ENCODE measurements around the gene COL7A1.
"Not testable (repeated sequence)": the region's sequence is repeated elsewhere in the genome, so short reads cannot be mapped to it uniquely, and the experiment has no call there.

Gene COL7A1

GRCh38 chr3:48552111-48552951 is 42.8 kb downstream of the COL7A1 start:
- intact Hi-C loops (cut with DNase I) = no loop called here
- DNase-seq = no peak

DNA sequence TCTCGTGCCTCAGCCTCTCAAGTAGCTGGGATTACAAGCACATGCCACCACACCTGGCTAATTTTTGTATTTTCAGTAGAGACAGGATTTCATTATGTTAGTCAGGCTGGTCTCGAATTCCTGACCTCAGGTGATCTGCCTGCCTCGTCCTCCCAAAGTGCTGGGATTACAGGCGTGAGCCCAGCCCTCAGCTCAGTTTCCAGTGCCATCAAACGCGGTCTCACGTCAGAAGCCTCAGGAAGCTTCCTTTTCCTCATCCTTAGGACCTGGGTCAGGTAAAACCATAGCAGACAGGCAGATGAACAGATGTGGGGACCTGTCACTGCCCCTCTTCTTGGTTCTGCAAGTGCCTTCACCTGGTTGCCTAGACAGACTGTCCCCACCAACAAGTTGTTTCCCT is 43.5 kb downstream of the COL7A1 start:
- intact Hi-C loops (cut with DNase I); DNase-seq: not testable (repeated sequence)

DNA sequence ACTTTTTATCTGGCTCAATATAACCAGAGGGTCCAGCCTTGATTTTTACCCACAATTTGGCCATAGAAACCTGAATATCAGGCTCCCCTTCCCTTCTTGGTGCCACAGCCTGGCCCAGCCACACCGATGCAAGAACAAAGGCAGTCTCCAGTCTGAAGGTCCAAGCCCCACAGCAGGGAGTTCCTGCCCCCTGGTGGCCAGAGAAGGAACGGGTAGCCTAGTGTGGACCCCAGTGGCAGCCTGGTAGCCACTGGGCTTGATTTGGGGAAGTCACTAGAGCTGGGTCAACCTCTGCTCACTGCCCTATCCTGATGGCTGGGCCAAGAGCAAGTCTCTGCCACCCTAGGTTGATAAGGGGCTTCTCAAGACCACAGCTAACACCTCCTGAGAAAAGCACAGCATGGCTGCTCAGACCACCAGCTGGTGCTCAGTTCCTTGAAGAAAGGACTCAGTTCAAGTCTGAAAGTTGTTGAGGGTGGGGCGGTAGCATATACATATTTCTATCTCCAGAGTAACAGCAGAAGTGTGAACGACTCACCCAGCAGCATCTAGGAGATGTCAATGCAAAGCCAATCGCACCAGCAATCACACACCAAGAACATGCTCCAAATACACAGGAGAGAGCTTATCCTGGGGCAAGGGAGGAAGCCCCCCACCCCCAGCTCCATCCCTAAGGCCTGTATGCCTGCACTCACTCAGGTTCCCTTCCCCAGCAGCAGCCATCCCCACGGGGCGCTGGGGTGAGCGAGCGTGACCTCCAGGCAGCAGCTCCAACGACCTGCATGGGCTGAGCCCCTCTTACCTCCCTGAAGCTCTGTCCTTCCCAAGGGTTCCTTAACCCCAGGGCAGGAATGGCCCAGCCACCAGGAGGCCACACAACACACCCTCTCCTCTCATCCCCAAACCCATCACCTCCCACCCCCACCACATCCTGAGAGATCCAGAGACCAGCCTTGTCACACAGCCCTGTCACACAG is 46.1 kb downstream of the COL7A1 start:
- intact Hi-C loops (cut with DNase I) = loop anchor here (1.0 kb wide), 1 partner anchor 84 kb away; no protein-coding TSS in a partner anchor

GRCh38 chr3:48548126-48548525 is 47.0 kb downstream of the COL7A1 start:
- intact Hi-C loops (cut with DNase I) = loop anchor here (1.0 kb wide), 1 partner anchor 83 kb away; no protein-coding TSS in a partner anchor
- DNase-seq = no peak

More for the DNA sequence above, 46.1 kb downstream of the COL7A1 start:
- peak; percentile 71 to 98 (median 92) for DNase-seq

GRCh38 chr3:48546203-48546829 is 48.8 kb downstream of the COL7A1 start:
- peak in 1 of 10 donors; percentile 54 for DNase-seq
- intact Hi-C loops (cut with DNase I) = no loop called here

- no peak for DNase-seq
- intact Hi-C loops (cut with DNase I) = no loop called here
These were observed 51.0 kb downstream of the COL7A1 start for GRCh38 chr3:48544141-48544540.

GRCh38 chr3:48543271-48543866 is 51.8 kb downstream of the COL7A1 start:
- intact Hi-C loops (cut with DNase I) = no loop called here
- DNase-seq = no peak

- intact Hi-C loops (cut with DNase I) = no loop called here
- peak in 1 of 10 donors; percentile 74 for DNase-seq
These were observed 56.7 kb downstream of the COL7A1 start for GRCh38 chr3:48538451-48538850.

GRCh38 chr3:48536785-48537184 is 58.3 kb downstream of the COL7A1 start:
- no peak for DNase-seq
- intact Hi-C loops (cut with DNase I) = no loop called here

- DNase-seq = peak in 1 of 10 donors; percentile 48
- intact Hi-C loops (cut with DNase I) = no loop called here
These were observed 59.0 kb downstream of the COL7A1 start for GRCh38 chr3:48536116-48536515.

- DNase-seq = no peak
- intact Hi-C loops (cut with DNase I) = no loop called here
These were observed 59.6 kb downstream of the COL7A1 start for GRCh38 chr3:48535578-48535977.

DNA sequence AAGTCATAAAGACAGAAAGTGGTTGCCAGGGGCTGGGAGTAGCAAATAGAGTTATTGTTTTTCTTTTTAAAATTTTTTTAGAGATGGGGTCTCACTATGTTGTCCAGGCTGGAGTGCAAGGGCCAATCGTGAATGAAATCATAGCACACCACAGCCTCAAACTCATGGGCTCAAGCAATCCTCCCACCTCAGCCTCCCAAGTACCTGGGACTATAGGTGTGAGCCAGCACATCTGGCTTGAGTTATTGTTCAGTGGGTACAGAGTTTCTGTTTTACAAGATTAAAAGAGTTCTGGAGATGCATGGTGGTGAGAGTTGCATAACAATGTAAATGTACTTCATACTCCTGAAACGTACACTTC is 62.2 kb downstream of the COL7A1 start:
- DNase-seq = no peak
- intact Hi-C loops (cut with DNase I) = no loop called here

DNA sequence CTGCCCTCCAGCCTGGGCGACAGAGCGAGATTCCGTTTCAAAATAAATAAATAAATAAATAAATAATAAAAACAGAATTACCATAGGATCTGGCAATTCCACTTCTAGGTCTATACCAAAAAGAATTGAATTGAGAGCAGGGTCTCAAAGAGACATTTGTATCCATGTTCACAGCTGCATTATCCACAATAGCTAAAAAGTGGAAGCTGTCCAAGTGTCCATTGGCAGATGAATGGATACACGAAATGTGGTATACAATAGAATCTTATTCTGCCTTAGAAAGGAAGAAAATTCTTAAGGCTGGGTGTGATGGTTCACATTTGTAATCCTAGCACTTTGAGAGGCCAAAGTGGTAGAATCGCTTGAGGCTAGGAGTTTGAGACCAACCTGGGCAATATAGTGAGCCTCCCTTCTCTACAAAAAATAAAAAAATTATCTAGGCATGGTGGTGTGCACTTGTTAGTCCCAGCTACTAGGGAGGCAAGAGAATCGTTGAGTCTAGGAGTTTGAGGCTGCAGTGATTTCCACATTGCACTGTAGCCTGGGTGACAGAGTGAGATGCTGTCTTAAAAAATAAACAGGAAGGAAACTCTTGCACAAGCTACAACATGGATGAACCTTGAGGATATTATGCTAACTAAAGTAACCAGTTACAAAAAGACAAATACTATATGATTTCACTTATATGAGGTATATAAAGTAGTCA is 62.7 kb downstream of the COL7A1 start:
- peak in 1 of 10 donors; percentile 27 for DNase-seq
- intact Hi-C loops (cut with DNase I) = no loop called here

- DNase-seq; intact Hi-C loops (cut with DNase I): not testable (repeated sequence)
These were observed 64.4 kb downstream of the COL7A1 start for GRCh38 chr3:48530701-48531100.

DNA sequence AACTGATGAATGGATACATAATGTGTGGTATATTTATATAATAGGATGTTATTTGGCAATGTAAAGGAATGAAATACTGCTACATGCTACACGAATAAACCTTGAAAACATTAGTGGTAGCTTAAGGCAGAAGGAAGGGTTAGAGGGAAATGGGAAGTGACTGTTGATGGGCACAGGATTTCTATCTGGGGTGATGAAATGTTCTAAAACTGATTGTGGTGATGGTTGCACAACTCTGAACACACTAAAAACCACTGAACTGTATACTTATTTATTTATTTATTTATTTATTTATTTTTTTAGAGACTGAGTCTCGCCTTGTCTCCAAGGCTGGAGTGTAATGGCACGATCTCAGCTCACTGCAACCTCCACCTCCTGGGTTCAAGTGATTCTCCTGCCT is 66.4 kb downstream of the COL7A1 start:
- intact Hi-C loops (cut with DNase I) = no loop called here
- no peak for DNase-seq

DNA sequence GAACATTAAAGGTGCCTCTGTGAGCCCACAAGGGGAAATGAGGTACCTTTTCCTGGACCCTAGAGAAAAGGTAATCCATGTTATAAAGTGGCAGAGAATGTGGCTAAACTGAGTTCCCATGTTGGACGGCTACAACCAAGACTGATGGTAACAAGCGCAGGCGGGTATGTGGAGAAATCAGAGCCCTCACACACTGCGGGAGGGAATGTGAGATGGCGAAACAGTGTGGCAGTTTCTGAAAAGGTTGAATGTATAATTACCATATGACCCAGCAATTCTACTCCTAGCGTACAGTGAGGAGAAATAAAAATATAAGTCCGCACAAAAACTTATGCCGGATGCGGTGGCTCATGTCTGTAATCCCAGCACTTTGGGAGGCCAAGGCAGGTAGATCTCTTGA is 67.1 kb downstream of the COL7A1 start:
- DNase-seq = no peak
- intact Hi-C loops (cut with DNase I) = no loop called here

DNA sequence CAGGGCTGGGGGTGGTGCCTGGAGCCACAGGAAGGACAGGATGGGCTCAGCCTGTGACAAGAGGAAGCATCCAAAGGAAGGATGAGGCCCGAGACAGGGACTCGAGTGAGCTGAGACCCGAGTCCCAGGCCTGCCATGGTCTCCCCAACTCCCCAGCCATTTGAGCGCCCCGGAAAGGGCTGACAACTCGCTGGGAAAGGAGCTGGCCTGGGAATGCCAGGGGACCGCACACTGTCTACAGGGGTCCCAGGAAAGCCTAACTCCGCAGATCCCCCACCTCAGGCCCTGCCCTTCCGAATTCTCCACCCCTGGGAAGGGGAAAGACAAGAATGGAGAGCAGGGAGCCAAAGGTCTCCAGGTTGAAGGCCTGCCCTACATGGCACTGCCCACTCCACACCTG is 70.2 kb downstream of the COL7A1 start:
- intact Hi-C loops (cut with DNase I) = no loop called here
- DNase-seq = peak in 1 of 10 donors; percentile 73

DNA sequence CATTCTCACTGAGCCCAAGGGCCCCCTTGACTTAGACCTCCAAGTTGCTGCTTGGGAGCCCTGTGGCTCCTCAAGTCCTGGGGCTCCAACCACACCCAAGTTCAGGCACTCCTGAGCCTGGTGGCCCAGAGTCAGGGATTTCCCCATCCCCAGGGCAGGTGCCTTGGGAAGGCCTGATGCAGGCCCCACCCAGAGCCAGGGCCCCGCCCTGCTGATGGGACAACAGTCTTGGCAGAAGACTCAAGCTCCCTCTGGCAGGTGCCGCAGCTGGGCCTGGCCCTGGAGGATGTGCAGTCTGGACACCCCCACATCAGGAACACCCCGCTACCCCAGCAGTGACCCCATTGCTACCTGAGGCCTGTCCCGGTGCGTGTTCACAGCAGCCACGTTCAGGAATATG is 73.5 kb downstream of the COL7A1 start:
- intact Hi-C loops (cut with DNase I) = no loop called here
- DNase-seq = peak in 1 of 10 donors; percentile 74

DNA sequence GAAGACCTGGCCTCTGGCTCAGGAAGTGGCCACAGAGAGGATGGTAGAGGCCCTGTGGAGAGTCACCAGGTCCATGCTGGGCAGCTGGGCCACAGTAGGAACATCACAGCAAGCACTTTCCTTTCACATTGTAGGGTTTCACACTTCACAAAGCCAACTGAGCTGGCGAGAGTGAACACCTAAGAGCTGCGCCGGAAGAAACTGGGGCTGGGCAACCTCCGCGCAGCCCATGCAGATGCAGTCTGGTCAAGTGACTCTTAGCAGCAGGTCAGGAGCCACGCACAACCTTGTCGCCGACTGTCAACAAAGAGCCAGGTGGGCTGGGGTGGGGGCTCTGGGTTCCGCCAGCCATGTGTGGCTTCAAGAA is 75.9 kb downstream of the COL7A1 start:
- DNase-seq = peak in 2 of 10 donors; percentile 35 to 50
- intact Hi-C loops (cut with DNase I) = no loop called here
